Fibroblast of mammary gland (primary cell): ENCODE measurements around the gene RECK.

ENCODE experiments used
- DNase-seq: peaks from one replicate; pipeline ENCODE4 v3.0.0-alpha.2; 2010; ENCODE audit warnings: low read depth
- H3K4me3 ChIP-seq: 2 replicates; pipeline ENCODE4 v1.5.1; 2011; ENCODE audit warnings: low read depth, mild to moderate bottlenecking, low read length, moderate library complexity; ENCODE audit not compliant: control insufficient read depth
- TF ChIP-seq, protein P1 (sequence below): conservative IDR thresholded peaks from 2 replicates; pipeline ENCODE4 v1.5.1; 2011; ENCODE audit warnings: low read depth, low read length, inconsistent platforms; ENCODE audit not compliant: control insufficient read depth, insufficient read depth

RECK gene

DNA sequence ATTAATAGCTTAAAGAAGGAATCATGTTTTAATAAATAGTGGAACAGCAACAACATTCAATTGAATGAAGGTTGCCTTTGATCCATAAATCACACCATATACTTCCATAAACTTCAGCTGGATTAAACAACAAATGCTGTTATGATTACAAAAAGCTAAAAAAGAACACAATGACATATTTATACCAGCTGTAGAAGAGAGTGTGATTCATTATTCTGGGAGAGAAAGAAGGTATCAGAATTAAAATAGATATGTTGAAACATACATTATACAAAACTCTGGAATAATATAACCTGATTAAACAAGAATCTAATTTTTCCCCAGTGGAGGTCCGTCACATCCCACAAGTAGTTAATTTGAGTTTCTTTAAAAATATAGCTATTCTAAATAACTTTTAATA lies 7.5 kb upstream of the RECK start:
- no peak for DNase-seq

DNA sequence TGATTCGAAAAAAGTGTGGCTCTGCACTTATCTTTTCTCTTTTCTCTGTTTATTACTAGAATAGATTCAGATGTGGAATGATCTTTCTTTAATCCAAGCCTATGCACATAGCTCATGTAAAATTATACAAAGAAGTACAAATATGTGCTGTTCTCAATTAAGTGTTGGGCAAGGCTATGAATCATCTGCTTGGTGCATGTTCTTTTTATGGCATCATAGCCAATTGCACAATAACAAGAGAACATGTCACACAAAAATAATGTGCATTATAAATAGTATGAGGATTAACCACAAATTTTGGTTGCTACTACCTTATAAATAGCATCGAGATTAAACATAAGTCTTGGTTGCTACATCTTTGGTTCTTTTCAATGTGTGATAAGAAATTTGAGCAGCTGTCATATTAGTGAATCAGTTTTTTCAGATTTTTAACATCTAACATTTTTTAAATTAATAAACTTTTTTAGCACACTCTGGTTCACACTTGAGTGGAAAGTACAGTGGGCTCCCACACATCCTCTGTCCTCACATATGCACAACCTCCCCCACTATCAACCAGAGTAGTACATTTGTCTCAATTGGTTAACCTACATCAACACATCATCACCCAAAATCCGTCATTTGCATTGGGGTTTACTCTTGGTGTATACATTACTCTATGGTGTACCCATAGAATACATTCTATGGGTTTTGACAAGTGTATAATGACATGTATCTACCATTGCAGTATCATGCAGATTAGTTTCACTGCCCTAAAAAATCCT lies 6.8 kb upstream of the RECK start:
- H3K4me3 ChIP-seq, result no peak overlapping the region
- DNase-seq, result peak; percentile 99
- TF ChIP-seq, protein P1, sequence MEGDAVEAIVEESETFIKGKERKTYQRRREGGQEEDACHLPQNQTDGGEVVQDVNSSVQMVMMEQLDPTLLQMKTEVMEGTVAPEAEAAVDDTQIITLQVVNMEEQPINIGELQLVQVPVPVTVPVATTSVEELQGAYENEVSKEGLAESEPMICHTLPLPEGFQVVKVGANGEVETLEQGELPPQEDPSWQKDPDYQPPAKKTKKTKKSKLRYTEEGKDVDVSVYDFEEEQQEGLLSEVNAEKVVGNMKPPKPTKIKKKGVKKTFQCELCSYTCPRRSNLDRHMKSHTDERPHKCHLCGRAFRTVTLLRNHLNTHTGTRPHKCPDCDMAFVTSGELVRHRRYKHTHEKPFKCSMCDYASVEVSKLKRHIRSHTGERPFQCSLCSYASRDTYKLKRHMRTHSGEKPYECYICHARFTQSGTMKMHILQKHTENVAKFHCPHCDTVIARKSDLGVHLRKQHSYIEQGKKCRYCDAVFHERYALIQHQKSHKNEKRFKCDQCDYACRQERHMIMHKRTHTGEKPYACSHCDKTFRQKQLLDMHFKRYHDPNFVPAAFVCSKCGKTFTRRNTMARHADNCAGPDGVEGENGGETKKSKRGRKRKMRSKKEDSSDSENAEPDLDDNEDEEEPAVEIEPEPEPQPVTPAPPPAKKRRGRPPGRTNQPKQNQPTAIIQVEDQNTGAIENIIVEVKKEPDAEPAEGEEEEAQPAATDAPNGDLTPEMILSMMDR, result no peak

More for the DNA sequence above, 7.5 kb upstream of the RECK start:
- TF ChIP-seq, protein P1, result no peak
- H3K4me3 ChIP-seq, result no peak overlapping the region

DNA sequence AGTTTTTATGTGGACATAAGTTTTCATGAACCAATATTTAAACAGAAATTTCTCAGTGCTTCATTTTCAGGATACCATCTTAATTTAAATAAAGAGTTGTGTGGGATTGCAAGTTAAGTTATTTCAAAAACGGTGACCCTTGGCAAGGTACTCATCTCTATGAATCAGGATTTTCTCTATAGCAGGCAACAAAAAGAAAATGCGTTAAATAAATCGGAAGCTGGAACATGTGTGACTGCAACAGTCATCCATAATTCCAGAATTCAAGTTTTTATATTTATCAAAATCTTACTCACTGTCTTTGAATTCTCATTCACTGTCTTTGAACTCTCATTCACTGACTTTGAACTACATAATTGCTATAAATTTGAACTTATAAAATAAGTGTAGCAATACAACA lies 5.8 kb upstream of the RECK start:
- DNase-seq, result peak; percentile 74
- TF ChIP-seq, protein P1, result no peak

DNA sequence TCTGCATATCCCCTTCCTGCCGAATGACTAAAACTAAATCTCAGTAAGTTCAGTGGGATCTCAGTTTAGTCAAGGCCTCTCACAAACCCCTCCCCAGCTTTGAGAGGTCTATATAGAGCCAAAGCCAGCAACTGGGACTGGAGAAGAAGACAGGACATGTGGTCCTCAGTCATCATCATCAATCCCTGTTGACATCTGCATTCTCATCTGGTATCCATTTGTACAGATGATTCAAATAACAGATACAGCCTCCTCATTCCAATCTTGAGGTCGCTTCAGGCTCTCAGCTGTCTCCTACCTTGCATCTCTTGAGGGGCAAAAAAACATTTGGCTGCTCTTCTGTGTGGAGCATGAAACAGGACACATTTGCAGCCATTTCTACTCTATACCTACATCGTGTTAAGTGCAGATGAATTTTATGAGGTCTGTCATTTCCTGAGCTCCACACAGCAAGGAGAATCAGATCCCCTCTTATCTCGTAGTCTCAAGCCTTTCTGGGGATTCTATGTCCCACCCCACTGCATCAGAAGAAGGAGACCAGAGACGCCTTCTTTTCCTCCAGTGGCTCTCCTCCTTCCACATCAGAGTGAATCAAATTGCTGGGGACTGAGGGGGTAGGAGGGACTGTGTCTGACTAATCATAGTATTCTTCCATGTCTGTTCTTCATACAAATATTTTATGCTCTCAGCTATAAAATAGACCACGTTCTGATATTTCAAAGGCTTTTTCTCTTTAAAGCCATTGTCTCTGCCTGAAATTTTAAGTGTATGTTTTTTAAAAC lies 4.7 kb upstream of the RECK start:
- DNase-seq, result peak; percentile 90
- no peak overlapping the region for H3K4me3 ChIP-seq
- TF ChIP-seq, protein P1, result no peak

More for the DNA sequence above, 5.8 kb upstream of the RECK start:
- no peak overlapping the region for H3K4me3 ChIP-seq

DNA sequence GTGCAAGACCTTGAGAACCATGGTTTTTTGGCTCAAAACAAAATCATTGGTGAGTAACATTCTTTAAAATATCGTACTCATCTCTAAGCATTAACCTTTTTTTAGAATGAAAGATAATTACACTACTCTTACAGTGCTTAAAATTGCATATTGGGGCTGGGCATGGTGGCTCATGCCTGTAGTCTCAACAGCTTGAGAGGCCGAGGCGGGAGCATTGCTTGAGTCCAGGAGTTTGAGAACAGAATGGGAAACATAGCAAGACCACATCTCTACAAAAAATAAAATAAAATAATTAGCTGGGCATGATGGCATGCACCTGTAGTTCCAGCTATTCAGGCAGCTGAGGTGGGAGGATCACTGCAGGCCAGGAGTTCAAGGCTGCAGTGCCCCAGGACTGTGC lies 2.9 kb upstream of the RECK start:
- TF ChIP-seq, protein P1, result no peak

DNA sequence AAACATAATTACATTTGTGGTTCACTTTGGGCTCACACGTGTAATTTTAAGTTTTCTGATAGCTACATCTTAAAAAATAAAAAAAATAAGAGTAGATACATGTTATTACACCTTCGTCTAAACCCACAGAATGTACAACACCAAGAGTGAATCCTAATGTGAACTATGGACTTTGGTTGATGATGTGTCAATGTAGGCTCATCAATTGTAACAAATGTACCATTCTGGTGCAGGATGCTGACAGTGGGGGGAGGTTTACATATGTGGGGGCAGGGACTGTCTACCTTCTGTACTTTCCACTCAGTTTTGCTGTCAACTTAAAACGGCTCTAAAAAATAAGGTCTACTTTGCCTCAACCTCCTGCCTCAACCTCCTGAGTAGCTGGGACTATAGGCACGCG lies 2.5 kb upstream of the RECK start:
- DNase-seq, result no peak
- H3K4me3 ChIP-seq, result no peak overlapping the region
- TF ChIP-seq, protein P1, result no peak

More for the DNA sequence above, 2.9 kb upstream of the RECK start:
- no peak overlapping the region for H3K4me3 ChIP-seq
- DNase-seq, result no peak
